ENCODE results near the gene NPIPB9. TPM values are rescaled to one million over a fixed set of nuclear protein-coding genes. Genes with fewer than 3 reads are reported as not detected.

The NPIPB9 gene
- total RNA-seq, 4 donors from 2014 or later = 3.3 to 9.5 (median 6.1) TPM

- Histone ChIP-seq H3K27me3 (no peaks in the 10 kb centered on the region), H3K4me3 (peak overlapping the region; percentile 76), H3K36me3 (peaks cover 15% of the 10 kb centered on the region), H3K4me1 (peaks cover 23% of the 10 kb centered on the region), H3K27ac (peak overlapping the region; percentile 99), H3K9me3 (no peaks in the 10 kb centered on the region)
- DNase-seq (ENCODE audit: low spot score in 2 of 2) = no peak
- WGBS = 31% methylated on average over 13 of the region's 13 CpGs
- no peak for TF ChIP-seq CTCF (IDR thresholded peaks at IDR 0.05)
- no peak for TF ChIP-seq EP300 (IDR thresholded peaks at IDR 0.05)
- no peak for TF ChIP-seq POLR2AphosphoS5 (IDR thresholded peaks at IDR 0.05)
- no peak for TF ChIP-seq POLR2A (IDR thresholded peaks at IDR 0.05)
These were observed 70.4 kb downstream of the NPIPB9 start for GRCh38 chr16:28821874-28822519.

Other genes starting within 250 kb of the NPIPB9 start
- under 1 TPM in 1 of 4 donors, not detected in 3; 0.52 TPM for gene IL27, start 245.0 kb upstream of the NPIPB9 start, total RNA-seq
- 10 to 100 TPM; 33.0 to 64.3 (median 42.2) TPM for gene NUPR1, start 212.8 kb upstream of the NPIPB9 start, total RNA-seq
- 10 to 100 TPM; 20.2 to 36.1 (median 24.8) TPM for gene SGF29, start 197.9 kb upstream of the NPIPB9 start, total RNA-seq
- not detected for gene SULT1A2, start 154.7 kb upstream of the NPIPB9 start, total RNA-seq
- 1 to 10 TPM; 1.1 to 9.4 (median 2.6) TPM for gene SULT1A1, start 141.7 kb upstream of the NPIPB9 start, total RNA-seq
- 1 to 10 TPM in 2 of 4 donors, not detected in 2; 1.0 to 4.9 TPM for gene NPIPB8, start 113.7 kb upstream of the NPIPB9 start, total RNA-seq
- 100 to 1,000 TPM; 105 to 235 (median 181) TPM for gene EIF3C, start 40.3 kb upstream of the NPIPB9 start, total RNA-seq
- gene ATXN2L, start 71.2 kb downstream of the NPIPB9 start, total RNA-seq = 100 to 1,000 TPM in 3 of 4 donors, 10 to 100 TPM in 1; 88.5 to 236 (median 148) TPM
- 100 to 1,000 TPM in 3 of 4 donors, 10 to 100 TPM in 1; 83.0 to 121 (median 107) TPM for gene TUFM, start 94.6 kb downstream of the NPIPB9 start, total RNA-seq
- 10 to 100 TPM; 27.9 to 47.9 (median 37.3) TPM for gene SH2B1, start 112.1 kb downstream of the NPIPB9 start, total RNA-seq
- under 1 TPM in 2 of 4 donors, not detected in 2; 0.34 to 0.72 TPM for gene ATP2A1, start 126.7 kb downstream of the NPIPB9 start, total RNA-seq
- gene RABEP2, start 173.5 kb downstream of the NPIPB9 start, total RNA-seq = 100 to 1,000 TPM in 1 of 4 donors, 10 to 100 TPM in 3; 66.7 to 108 (median 81.5) TPM
- gene CD19, start 180.2 kb downstream of the NPIPB9 start, total RNA-seq = 1 to 10 TPM in 1 of 4 donors, under 1 TPM in 1, not detected in 2; 0.47 to 2.0 TPM
- gene NFATC2IP, start 199.2 kb downstream of the NPIPB9 start, total RNA-seq = 10 to 100 TPM; 26.4 to 65.3 (median 35.1) TPM
- gene SPNS1, start 223.0 kb downstream of the NPIPB9 start, total RNA-seq = 10 to 100 TPM; 26.0 to 42.8 (median 32.7) TPM
- 10 to 100 TPM in 2 of 4 donors, 1 to 10 TPM in 2; 1.3 to 17.9 (median 9.9) TPM for gene LAT, start 233.3 kb downstream of the NPIPB9 start, total RNA-seq

Data from suprapubic skin (tissue), 4 donors.